Measurements from ENCODE around the gene RAB33A.

GRCh38 chrX:130186651-130187050, 14.9 kb downstream of the RAB33A start:
- no peak for TF ChIP-seq POLR2AphosphoS5 (IDR thresholded peaks at IDR 0.05; ENCODE audit: borderline replicate concordance, low read depth, low read length)
- no peak for TF ChIP-seq EZH2 (IDR thresholded peaks at IDR 0.05)
- TF ChIP-seq FOXP2 (optimal IDR thresholded peaks at IDR 0.05; ENCODE audit: control extremely low read depth, extremely low read length, insufficient read depth), result no peak
